Fibroblast of mammary gland (primary cell): ENCODE results near the gene SGTB.

Experiments used
- DNase-seq: peaks from one replicate; pipeline ENCODE4 v3.0.0-alpha.2; 2010; ENCODE audit warnings: low read depth
- H3K4me3 ChIP-seq: 2 replicates; pipeline ENCODE4 v1.5.1; 2011; ENCODE audit warnings: low read depth, mild to moderate bottlenecking, low read length, moderate library complexity; ENCODE audit not compliant: control insufficient read depth
- CTCF ChIP-seq: conservative IDR thresholded peaks from 2 replicates; pipeline ENCODE4 v1.5.1; 2011; ENCODE audit warnings: low read depth, low read length, inconsistent platforms; ENCODE audit not compliant: control insufficient read depth, insufficient read depth

SGTB gene

GRCh38 chr5:65721720-65722574 lies at the start of gene SGTB, which contains the start of gene NLN:
SGTB (minus strand) TSS chr5:65722109; CDS start chr5:65720807, 1,302 bp downstream.
NLN (plus strand) TSS chr5:65722205; CDS start chr5:65722374, 169 bp downstream.
- peak within 1 kb of the TSS; percentile 93 for H3K4me3 ChIP-seq
- DNase-seq: peak; percentile 61
- TF ChIP-seq CTCF: no peak

GRCh38 chr5:65771266-65771665 lies 49.4 kb upstream of the SGTB start:
- TF ChIP-seq CTCF: no peak
- H3K4me3 ChIP-seq: no peak overlapping the region
- DNase-seq: no peak

- no peak for TF ChIP-seq CTCF
- DNase-seq: peak; percentile 89
Measured at GRCh38 chr5:65769539-65769938, 47.6 kb upstream of the SGTB start.

GRCh38 chr5:65768723-65769346 lies 46.9 kb upstream of the SGTB start:
- TF ChIP-seq CTCF: no peak
- H3K4me3 ChIP-seq: no peak overlapping the region
- no peak for DNase-seq

More at GRCh38 chr5:65769539-65769938, 47.6 kb upstream of the SGTB start:
- H3K4me3 ChIP-seq: no peak overlapping the region

- TF ChIP-seq CTCF: no peak
- H3K4me3 ChIP-seq: no peak overlapping the region
- no peak for DNase-seq
Measured at GRCh38 chr5:65767565-65767964, 45.7 kb upstream of the SGTB start.

GRCh38 chr5:65766781-65767180 lies 44.9 kb upstream of the SGTB start:
- H3K4me3 ChIP-seq: no peak overlapping the region
- DNase-seq: no peak
- TF ChIP-seq CTCF: no peak
